ENCODE data around the gene KLF7. TPM values are rescaled to one million over a fixed set of nuclear protein-coding genes. Genes with fewer than 3 reads are reported as not detected.

Gene KLF7
- total and polyA plus RNA-seq, 9 of the 15 experiments (the other 6 are each of a cell fraction or from before 2014, with no cell fraction given), result 0.04 to 0.54 (median 0.07) TPM

GRCh38 chr2:207184348-207184747 lies 18.6 kb upstream of the KLF7 start:
- no peak overlapping the region for H3K27ac ChIP-seq (ENCODE audit: extremely low read depth, low read depth, low read length)
- no peaks in the 10 kb centered on the region for H3K36me3 ChIP-seq (ENCODE audit: control insufficient read depth, insufficient read depth, low read length)
- H3K79me2 ChIP-seq (ENCODE audit: control insufficient read depth, insufficient read depth, low read length), result no peaks in the 10 kb centered on the region
- intact Hi-C loops (cut with micrococcal nuclease) (no loop called here), in situ Hi-C loops (cut with MboI) (no loop called here)
- H3K4me2 ChIP-seq (ENCODE audit: insufficient read depth, low read length), result no peak overlapping the region
- BruUV-seq (replicated peaks), result no TSS peak
- no peak overlapping the region for H3K9ac ChIP-seq (ENCODE audit: insufficient read depth in 1 of 2, low read depth in 2 of 2, low read length in 2 of 2)
- H2AFZ ChIP-seq (ENCODE audit: low read depth, low read length), result no peak overlapping the region
- peaks cover 0 to 5% of the 10 kb centered on the region in 2 experiments; a peak in 1 of 5 replicates for H3K27me3 ChIP-seq (ENCODE audit: control insufficient read depth in 2 of 2, insufficient read depth in 2 of 2, low read length in 2 of 2)
- no peak overlapping the region for H3K4me3 ChIP-seq
- WGBS (ENCODE audit: insufficient coverage, low coverage, missing lambda C conversion rate), result 6% methylated on average over 2 of the region's 2 CpGs
- no peak for DNase-seq (ENCODE audit: extremely low read depth in 1 of 4, low spot score in 3 of 4)
- no peaks in the 10 kb centered on the region for H4K20me1 ChIP-seq (replicated peaks; ENCODE audit: control insufficient read depth, insufficient read depth, low read length)
- ATAC-seq, result no peak
- CTCF ChIA-PET (ENCODE audit: low intra/inter-chr PET ratio), result no interaction called here
- FAIRE-seq, result no peak
- no peaks in the 10 kb centered on the region for H3K4me1 ChIP-seq (replicated peaks in 1 of 2; ENCODE audit: control insufficient read depth in 2 of 2, insufficient read depth in 2 of 2, low read length in 2 of 2)
- POLR2A ChIA-PET, result interaction anchor here (0.7 kb wide), 1 partner anchor 18 kb away, joined by 3 read pairs; the partner anchor contains the start of gene KLF7
- no peaks in the 10 kb centered on the region for H3K9me3 ChIP-seq (replicated peaks; ENCODE audit: control insufficient read depth, insufficient read depth, low read depth, low read length)
- H3K9me1 ChIP-seq (ENCODE audit: control insufficient read depth, insufficient read depth, low read length), result no peaks in the 10 kb centered on the region
- TF ChIP-seq ELF4 (CRISPR knock-in tag; IDR thresholded peaks at IDR 0.05), result no peak
- no peak for TF ChIP-seq MGA (IDR thresholded peaks at IDR 0.05)
- no peak for TF ChIP-seq EHMT2 (IDR thresholded peaks at IDR 0.05)
- TF ChIP-seq ZNF592 (IDR thresholded peaks at IDR 0.05), result no peak
- no peak for TF ChIP-seq XRCC5 (IDR thresholded peaks at IDR 0.05; ENCODE audit: low read depth, low read length)
- no peak for TF ChIP-seq RBM25 (IDR thresholded peaks at IDR 0.05; ENCODE audit: low read depth, low read length, severe bottlenecking)
- no peak for TF ChIP-seq CSDE1 (IDR thresholded peaks at IDR 0.05)
- no peak for TF ChIP-seq ZNF695 (CRISPR knock-in tag; IDR thresholded peaks at IDR 0.05)
